Activated CD8-positive, alpha-beta memory T cell treated with anti-CD3 and anti-CD28 coated beads for 24 hours (primary cell): ENCODE measurements around the gene TMEM60.
"Not testable (repeated sequence)": the region's sequence is repeated elsewhere in the genome, so short reads cannot be mapped to it uniquely, and the experiment has no call there.

ENCODE experiments used
- DNase-seq: peaks from one replicate; pipeline ENCODE4 v3.0.0-alpha.2; 2020

Gene TMEM60, protein sequence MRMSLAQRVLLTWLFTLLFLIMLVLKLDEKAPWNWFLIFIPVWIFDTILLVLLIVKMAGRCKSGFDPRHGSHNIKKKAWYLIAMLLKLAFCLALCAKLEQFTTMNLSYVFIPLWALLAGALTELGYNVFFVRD

DNA sequence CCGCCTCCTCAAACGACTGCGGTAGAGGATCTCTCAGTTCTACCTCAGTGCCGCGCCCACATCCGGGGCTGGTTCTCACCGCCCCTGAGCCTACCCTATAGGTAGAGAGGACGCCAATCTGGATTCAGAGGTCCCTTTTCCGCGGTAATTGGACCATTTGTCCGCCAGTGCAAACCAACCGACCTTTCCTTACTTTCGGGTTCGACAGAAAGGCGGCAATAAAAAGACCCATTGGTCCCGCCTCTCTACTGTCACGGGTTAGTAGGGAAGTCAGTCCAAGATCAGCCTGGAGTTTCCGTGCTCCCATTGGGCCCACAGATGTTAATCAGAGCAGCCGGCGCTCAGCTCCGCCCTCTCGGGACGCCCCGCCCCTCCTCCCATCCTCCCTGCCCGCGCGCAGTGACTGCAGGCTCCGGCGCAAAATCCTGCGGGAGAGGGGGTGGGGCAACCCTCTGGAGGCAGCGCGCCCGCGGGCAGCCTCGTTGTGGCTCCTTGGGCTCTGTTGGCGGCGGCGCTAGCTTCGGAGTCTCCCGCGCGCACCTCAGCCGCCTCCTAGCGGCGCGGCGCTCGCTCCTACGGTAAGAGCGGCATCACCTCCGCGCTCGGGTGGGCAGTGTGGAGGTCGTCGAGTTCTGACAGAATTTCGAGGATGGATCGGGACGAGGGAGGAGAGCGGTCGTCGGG is at the start of gene TMEM60, which contains the start of gene PHTF2:
TMEM60 (minus strand) TSS at position 41 of the 684 bp plus-strand sequence. CDS start 4,061 bp downstream, outside the sequence.
PHTF2 (plus strand) TSS at position 380 of the 684 bp plus-strand sequence.
- DNase-seq, result peak; percentile 94

DNA sequence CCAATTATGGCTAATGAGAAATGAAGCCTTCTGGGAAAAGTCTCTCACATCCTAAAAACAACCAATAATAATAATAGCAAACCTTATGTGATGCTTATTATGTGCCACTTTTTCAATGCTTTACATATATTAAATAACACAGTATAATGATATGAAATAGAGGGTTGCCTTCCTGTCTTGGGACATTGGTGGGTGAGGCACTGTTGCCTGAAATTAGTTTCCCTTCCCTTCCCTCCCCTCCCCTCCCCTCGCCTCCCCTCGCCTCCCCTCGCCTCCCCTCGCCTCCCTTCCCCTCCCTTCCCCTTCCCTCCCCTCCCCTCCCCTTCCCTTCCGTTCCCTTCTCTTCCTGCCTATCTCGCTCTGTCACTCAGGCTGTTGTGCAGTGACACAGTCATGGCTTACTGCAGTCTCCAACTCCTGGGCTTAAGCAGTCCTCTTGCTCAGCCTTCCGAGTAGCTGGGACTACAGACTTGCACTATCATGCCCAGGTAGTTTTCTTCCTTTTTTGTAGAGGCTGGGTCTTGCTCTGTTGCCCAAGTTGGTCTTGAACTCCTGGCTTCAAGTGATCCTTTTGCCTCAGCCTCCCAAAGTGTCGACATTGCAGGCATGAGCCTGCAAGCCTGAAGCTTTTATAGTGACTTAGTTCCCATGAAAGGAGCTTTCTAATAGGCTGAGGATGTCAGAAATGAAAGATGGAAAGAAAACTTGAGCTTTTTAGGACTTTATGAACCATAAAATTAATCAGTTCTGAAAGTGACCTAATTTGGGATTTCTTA is 48.3 kb upstream of the TMEM60 start:
- DNase-seq, result no peak

DNA sequence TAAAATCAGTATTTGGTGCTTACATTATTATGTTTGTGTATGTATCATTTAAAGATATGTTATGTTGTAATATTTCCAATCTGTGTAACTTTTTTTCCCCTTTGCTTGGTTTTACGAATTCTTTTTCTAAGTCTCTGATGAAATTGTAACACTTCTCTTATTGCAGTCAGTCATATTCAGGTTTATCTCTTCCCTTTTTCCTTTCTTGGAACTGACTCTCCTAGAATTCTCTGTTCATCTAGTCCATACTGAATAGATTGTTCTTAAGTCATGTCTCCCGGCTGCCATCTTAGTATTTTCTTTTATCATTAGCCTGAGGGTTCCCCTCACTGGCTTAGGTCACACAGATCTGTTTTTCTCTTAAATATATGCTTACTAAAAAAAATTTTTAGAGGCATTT is 45.0 kb upstream of the TMEM60 start:
- no peak for DNase-seq

DNA sequence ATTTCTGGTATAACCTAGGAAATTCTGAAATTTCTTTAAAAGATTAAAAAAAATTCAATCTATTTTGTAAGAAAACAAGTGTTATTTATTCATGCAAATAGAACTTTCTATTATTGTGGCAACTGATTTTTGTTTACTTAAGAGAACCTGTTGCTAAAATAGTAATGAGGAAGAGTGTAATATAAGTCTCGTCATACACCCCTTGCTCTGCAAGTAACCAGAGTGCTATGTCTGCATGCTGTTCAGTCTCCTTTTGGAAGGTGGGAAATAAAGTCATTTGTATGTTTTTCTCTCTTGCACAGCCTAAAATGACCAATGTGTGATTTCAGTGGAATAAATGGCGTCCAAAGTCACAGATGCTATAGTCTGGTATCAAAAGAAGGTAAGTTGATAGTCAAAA is 41.7 kb upstream of the TMEM60 start:
- no peak for DNase-seq

DNA sequence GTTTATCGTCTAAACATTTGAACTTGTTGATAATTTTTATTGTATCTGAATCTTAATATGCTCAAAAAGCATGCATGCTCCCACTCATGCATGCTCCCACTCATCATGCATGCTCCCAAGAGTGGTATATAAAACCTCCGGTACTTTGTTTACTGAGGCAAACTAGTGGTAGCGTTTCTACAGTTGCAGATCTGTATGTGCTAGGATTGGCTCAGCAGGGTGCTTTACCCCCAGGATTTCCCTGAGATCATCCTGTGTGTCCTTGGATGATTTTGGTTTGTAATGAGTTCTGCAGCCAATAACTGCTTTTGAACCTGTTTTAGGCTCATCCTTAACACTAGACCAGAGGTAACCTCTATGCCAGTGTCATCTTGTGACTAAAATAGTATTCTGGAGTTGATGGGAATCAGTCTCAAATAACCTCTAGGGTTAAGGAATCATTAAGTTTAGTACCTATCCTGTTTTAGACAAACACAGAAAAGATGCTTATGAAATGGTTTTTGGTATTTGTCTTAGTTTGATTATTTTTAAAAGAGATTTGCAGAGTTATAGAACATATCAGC is 40.8 kb upstream of the TMEM60 start:
- DNase-seq, result no peak

DNA sequence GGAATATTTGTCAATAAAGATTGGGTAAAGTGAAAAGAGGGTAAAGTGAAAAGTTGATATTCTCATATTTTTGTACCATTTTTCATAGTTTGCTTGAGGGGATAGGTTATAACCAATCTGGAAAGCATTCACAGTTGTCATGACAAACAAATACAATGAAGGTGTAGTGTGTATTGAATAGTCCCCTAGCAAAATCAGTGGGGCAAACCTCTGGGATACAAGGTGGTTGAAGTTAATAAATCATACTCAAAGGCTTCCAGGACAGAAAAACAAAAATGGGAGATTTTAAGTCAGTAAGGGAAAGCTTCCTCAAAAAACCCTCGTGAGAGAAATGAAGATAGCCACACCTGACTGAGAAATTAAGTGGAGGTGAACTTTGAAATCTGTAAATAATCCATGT is 39.7 kb upstream of the TMEM60 start:
- no peak for DNase-seq

DNA sequence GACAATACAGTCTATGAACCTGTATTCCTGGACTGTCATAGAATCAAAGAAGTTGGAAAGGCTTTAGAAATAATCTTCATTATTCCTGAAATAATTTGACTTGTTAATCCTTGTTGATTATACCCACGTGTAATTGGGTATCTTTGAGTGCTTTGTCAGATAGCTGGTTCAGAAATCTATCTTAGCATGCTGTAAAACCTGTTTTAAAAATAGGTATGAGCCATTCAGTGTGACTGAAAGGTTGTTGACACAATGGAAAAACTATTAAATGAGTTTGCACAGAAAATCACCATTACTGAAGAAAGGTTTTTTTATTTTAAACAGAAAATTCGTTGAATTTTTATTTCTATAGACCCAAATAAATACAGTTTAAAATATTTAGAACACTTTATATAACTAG is 39.0 kb upstream of the TMEM60 start:
- DNase-seq, result no peak

DNA sequence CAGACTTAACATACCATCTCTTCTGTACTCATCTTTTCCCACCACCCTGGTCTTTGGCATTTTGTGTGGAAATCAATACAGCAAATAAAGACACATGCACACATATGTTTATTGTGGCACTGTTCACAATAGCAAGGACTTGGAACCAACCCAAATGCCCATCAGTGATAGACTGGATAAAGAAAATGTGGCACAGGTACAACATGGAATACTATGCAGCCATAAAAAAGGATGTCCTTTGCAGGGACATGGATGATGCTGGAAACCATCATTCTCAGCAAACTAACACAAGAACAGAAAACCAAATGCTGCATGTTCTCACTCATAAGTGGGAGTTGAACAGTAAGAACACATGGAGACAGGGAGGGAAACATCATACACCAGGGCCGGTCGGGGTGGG is 38.2 kb upstream of the TMEM60 start:
- not testable (repeated sequence) for DNase-seq

DNA sequence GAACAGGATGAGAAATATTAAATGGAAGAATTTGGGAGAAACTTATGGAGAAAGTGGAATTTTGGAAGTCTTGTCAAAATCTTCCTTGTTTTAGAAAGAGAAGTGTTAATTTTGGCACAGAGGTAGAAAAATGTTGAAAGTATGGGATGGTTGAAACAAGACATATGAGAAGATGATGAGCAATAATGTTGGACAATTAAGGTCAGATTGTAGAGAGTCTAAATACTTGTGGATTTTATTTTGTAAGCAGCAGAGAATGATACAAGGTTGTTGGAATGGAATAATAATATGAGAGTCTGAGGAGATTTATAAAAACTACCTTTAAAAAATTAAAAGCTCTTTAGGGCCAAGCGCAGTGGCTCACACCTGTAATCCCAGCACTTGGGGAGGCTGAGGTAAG is 34.9 kb upstream of the TMEM60 start:
- DNase-seq, result no peak

DNA sequence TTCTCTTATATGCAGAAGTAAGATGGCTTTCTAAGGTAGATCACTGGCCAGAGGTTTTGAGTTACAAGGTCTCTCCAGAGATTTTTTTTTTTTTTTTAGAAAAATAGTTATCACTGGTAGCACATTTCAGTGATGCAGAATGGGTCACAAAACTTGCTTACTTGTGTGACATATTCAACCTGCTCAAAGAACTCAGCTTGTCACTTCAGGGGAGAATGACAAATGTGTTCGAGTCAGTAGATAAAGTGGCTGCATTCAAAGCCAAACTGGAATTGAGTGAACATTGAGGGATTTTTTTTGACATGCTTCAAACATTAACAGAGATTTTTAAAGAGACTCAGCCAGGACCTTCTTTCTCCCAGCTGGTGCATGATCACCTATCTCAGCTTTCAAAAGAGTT is 33.7 kb upstream of the TMEM60 start:
- DNase-seq, result no peak

DNA sequence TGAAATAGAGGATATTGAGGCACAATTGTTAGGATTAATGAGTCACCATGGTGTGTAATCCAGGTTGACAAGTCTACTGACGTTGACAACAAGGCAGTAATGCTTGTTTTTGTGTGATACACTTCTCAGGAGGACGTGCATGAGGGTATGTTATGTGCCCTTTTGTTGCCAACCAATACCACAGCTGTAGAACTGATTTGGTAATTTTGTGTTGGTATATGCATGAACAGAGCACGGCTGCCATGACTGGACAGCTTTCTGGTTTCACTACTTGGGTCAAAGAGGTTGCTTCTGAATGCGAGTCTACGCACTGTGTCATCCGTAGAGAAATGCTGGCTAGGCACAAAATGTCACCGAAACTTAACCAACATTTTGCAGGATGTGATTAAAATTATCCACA is 33.2 kb upstream of the TMEM60 start:
- DNase-seq, result no peak

DNA sequence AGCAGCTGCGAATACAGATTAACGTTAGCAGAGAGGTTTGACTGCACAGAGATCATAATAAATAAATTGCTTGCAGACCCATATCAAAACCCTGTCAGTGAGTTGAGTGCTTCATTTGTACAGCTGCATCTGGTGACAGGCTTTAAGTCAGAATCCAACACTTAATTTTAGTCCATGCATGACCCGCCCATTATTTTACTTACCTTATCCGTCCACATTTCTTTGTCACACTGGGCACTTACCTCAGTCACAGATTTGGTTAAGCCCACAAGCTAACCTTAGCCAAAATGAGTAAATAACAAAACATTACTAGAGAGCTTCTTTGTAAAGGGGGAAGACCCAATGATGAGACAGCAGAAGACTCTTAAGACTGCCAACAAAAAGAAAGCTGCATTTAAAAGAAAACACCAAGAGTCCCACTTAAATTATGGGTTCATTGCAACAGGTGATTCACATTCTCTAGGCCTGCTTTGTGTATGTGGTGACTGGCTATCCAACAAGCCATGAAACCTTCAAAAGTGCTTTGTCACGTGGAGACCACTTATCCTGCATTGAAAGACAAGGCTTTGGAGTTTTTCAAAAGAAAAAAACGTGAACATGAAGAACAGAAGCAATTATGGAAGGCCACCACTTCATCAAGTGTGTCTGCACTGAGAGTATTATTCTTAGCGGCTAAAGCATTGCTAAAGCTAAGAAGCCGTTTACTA is 32.6 kb upstream of the TMEM60 start:
- no peak for DNase-seq

DNA sequence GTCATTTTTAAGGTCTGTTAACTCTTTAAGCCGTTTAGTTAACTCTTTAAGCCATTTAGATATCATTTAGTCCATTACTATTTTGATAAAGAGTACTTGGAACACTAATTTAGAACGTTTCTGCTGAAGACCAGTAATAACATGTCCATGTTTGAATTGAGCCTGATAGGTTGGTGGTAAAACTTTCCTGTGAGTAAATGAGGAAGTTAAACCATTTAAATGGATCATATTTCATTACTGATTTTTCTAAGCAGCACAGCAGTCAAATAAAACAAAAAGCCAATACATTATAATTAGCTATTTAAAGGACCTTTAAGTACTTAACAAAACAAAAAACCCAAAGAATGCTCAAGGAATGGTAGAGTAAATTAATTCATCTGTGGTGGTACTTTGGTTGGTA is 29.8 kb upstream of the TMEM60 start:
- no peak for DNase-seq

DNA sequence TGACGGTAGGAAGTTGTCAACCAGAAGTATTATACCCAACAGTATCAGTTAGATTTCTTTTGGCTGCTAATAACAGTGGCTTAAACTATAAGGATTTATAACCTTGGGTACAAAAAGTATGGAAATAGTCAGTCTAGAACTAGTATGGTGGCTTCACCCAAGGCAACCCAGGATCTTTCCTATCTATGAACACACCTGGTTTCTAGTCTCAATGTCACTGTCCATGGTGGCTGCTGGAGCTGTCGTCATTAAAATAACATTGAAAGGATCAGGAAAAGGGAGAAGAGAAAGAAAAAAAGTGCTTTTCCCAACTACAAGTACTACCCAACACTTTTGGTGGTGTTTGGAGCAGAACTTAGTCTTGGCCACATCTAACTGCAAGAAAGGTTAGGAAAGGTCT is 28.1 kb upstream of the TMEM60 start:
- DNase-seq, result no peak

DNA sequence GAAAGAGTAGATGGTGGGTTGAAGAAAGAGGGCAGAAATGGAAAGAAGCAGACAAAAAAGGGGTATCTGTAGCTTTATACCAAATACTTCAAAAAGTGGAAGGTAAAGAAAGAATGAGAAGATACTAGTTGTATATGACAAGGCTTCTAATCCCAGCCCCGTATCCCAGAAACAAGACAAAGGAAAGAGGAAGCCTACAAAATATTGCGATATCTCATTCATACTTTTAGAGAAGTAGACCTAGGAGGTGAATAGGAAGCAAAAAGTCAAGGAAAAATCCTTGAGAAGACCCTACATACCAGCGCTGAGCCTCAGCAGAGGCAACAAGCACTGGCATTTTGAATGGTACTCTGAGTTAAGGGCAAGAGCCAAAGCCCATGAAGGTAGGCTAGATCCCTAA is 26.9 kb upstream of the TMEM60 start:
- no peak for DNase-seq

DNA sequence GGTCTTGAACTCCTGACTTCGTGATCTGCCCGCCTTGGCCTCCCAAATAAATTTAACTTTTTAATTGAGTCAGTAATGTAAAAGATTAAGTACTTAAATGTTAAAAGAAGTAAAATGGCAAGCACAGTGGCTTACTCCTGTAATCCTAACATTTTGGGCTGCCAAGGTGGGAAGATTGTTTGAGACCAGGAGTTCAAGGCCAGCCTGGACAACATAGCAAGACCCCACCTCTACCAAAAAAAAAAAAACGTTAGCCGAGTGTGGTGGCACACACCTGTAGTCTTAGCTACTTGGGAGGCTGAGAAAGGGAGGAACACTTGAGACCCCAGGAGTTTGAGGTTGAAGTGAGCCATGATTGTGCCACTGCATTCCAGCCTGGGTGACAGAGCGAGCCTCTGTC is 26.4 kb upstream of the TMEM60 start:
- DNase-seq, result no peak

DNA sequence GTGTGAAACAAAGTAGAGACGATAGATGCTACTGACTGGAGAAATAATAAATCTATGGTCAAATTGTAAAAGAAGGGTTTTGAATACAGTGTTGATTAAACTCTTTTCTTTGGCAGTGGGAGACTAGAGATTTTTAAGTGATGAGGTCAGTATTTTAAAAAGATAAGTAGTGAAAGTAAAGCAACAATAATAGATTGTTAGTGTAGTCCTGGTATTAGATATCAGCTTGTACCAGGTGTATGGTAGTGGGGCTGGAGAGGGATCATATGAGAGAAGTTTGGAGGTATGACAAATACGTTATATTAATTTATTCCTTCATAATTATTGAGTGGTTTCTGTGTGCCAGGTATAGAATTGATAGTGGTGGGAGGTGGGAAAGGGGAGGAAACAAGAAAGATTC is 25.6 kb upstream of the TMEM60 start:
- no peak for DNase-seq

DNA sequence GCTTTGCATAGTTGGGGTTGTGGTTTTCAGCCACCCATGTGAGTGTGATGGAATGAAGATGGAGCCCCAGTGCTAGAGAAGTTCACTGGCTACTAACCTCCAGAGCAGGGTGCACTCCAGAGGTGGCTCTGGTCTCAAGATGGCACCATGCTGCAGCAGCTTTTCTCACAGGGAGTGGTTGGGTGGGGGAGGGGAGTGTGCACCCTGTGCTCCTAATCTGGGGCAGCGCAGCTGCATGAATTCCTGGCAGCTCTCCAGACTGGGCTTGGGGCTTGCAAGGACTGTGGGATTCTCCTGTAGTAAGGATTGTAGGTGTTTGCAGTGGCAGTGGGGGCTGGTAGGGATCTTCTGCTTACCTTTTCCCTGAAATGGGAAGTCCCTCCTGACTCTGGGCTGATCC is 24.0 kb upstream of the TMEM60 start:
- DNase-seq, result no peak

DNA sequence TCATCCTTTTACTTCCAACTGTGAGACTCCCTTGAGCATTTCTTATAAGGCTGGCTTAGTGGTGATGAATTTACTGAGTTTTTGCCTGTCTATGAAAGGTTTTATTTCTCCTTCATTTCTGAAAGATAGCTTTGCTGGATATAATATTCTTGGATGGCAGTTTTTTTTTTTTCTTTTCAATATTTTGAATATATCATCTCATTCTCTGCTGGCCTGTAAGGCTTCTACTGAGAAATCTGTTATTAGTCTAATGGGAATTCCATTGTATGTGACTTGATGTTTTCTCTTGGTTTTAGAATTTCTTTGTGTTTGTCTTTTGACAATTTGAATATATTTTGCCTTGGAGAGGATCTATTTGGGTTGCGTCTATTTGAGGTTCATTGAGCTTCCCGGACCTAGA is 22.7 kb upstream of the TMEM60 start:
- no peak for DNase-seq

DNA sequence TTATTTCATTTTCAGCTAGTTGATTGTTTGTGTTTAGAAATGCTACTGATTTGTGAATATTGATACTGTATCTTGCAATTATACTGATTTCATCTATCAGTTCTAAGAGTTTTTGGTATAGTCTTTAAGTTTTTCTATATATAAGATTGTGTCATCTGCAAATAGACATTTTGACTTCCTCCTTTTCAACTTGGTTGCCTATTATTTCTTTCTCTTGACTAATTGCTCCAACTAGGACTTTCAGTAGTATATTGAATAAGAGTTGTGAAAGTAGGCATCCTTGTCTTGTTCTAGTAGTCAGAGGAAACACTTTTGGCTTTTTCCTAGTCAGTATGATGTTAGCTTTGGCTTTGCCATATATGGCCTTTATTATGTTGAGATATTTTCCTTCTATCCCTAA is 20.8 kb upstream of the TMEM60 start:
- no peak for DNase-seq

DNA sequence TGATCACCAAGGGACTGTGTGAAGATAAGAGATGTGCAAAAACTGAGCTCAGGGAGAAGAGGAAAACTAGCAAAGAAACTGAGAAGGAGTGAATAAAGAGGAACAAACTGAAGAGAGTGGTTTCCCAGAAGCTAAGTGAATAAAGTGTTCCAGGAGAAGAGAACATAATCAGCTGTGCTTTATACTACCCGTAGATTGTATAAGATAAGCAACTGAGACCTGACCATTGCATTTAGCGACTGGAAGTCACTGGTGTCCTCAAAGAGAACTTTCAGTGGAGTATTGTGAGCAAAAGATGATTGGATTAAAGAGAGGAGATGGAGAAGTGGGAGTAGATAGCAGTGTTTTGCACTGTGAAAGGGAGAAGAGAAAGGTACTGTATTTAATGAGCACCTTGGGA is 14.9 kb upstream of the TMEM60 start:
- DNase-seq, result no peak

DNA sequence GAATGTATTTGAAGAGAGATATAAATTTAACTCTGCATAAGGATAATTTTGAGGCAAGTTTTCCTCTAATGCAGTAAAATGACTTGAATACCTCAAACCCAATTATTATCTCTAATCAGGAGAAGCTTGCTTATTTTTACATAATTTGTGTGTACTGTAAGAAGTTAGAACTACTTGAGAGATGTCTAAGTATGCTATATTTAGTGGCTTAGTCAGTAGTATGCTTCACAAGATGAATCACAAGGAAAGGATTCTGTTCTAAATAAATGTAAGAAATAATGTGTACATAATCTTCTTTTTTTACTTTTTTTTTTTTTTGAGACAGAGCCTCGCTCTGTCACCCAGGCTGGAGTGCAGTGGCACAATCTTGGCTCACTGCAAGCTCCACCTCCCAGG is 14.1 kb upstream of the TMEM60 start:
- DNase-seq, result no peak

DNA sequence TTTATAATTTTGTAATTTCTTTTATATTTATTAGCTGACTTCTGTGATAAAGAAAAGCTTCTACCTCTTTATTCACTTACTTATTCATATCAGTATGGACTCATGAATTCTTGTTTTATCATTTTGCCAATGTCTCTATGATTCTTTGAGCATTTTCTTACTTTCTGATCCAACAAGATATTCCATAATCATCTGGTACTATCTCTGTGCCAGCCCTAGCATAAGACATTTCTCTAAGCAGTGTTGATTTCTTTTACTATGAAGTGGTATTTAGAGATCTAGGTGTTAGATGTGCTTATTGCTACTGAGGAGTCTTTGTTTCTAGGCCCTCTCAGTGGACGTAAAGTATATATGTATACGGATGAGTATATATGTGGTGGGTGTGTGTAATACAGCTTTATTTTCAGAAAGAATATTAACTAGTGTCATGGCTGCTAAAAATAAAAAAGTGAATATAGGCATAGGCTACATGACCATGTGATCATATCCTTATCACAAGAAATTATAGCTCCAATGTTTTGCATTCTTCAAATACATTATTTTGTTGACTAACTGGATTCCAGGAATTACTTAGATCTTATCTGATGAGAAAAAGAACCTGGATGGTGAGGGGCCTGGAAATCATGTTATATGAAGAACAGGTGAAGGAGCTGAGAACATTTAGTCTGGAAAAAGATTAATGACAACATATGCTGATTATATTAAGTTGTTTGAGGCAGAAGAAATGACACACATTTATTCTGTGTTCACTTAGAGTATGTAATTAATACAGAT is 13.5 kb upstream of the TMEM60 start:
- DNase-seq, result no peak
